GM06990 (cell line): ENCODE measurements around the gene SLC5A5.
"Not testable (repeated sequence)": the region's sequence is repeated elsewhere in the genome, so short reads cannot be mapped to it uniquely, and the experiment has no call there.

Source experiments
- DNase-seq: peaks from one replicate; pipeline ENCODE4 v3.0.0-alpha.2; 2011; ENCODE audit not compliant: insufficient read length; ENCODE audit errors: extremely low read depth
- H3K27me3 ChIP-seq: replicated peaks from 2 replicates; pipeline ENCODE4 v1.6.0; 2011; ENCODE audit warnings: low read length; ENCODE audit not compliant: control insufficient read depth, insufficient read depth
- H3K36me3 ChIP-seq: 2 replicates; pipeline ENCODE4 v1.5.1; 2011; ENCODE audit warnings: low read length; ENCODE audit not compliant: control insufficient read depth, insufficient read depth
- H3K4me3 ChIP-seq: replicated peaks from 2 replicates; pipeline ENCODE4 v1.5.1; 2011; ENCODE audit warnings: low read depth, mild to moderate bottlenecking, control low read depth, low read length
- TF ChIP-seq, protein P1 (sequence below): IDR thresholded peaks from 2 replicates; pipeline ENCODE4 v1.5.1; 2011; ENCODE audit warnings: low read length, control low read depth, mild to moderate bottlenecking, inconsistent platforms; ENCODE audit not compliant: insufficient read depth, poor library complexity, severe bottlenecking

SLC5A5 gene

DNA sequence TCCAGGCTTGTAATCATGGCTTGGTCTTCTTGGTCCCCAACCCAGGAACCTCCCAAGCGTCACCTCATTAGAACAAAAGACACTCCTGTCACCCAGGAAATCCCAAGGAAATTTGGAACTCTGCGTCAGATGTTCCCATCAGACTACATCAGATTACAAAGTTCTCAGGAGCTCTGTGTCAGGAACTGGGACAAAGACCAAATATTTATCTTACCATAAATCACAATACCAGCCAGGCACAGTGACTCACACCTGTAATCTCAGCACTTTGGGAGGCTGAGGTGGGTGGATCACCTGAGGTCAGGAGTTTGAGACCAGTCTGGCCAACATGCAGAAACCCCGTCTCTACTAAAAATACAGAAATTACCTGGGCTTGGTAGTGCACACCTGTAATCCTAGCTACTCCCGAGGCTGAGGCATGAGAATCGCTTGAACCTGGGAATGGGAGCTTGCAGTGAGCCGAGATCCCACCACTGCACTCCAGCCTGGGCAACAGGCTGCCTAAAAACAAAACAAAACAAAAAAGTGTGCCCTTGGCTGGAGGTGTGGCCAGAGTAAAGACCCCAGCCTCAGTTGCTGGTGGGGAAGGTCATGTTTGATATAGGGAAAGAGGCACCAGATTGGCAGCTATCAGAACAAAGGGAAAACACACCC is 44.3 kb downstream of the SLC5A5 start:
- Histone ChIP-seq H3K36me3 (no peaks in the 10 kb centered on the region), H3K4me3 (no peak overlapping the region), H3K27me3 (no peaks in the 10 kb centered on the region)
- DNase-seq = no peak
- TF ChIP-seq, protein P1, sequence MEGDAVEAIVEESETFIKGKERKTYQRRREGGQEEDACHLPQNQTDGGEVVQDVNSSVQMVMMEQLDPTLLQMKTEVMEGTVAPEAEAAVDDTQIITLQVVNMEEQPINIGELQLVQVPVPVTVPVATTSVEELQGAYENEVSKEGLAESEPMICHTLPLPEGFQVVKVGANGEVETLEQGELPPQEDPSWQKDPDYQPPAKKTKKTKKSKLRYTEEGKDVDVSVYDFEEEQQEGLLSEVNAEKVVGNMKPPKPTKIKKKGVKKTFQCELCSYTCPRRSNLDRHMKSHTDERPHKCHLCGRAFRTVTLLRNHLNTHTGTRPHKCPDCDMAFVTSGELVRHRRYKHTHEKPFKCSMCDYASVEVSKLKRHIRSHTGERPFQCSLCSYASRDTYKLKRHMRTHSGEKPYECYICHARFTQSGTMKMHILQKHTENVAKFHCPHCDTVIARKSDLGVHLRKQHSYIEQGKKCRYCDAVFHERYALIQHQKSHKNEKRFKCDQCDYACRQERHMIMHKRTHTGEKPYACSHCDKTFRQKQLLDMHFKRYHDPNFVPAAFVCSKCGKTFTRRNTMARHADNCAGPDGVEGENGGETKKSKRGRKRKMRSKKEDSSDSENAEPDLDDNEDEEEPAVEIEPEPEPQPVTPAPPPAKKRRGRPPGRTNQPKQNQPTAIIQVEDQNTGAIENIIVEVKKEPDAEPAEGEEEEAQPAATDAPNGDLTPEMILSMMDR = no peak

DNA sequence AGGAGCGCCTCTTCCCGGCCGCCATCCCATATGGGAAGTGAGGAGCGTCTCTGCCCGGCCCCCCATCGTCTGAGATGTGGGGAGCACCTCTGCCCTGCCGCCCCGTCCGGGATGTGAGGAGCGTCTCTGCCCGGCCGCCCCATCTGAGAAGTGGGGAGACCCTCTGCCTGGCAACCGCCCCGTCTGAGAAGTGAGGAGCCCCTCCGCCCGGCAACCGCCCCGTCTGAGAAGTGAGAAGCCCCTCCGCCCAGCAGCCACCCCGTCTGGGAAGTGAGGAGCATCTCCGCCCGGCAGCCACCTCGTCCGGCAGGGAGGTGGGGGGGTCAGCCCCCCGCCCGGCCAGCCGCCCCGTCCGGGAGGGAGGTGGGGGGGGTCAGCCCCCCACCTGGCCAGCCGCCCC is 46.4 kb downstream of the SLC5A5 start:
- H3K4me3 ChIP-seq, DNase-seq, H3K36me3 ChIP-seq, H3K27me3 ChIP-seq: not testable (repeated sequence)

DNA sequence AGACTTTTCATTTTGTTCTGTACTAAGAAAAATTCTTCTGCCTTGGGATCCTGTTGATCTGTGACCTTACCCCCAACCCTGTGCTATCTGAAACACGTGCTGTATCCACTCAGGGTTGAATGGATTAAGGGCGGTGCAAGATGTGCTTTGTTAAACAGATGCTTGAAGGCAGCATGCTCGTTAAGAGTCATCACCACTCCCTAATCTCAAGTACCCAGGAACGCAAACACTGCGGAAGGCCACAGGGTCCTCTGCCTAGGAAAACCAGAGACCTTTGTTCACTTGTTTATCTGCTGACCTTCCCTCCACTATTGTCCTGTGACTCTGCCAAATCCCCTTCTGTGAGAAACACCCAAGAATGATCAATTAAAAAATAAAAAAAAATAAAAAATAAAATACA is 47.4 kb downstream of the SLC5A5 start:
- not testable (repeated sequence) for H3K4me3 ChIP-seq, DNase-seq, H3K36me3 ChIP-seq, H3K27me3 ChIP-seq

DNA sequence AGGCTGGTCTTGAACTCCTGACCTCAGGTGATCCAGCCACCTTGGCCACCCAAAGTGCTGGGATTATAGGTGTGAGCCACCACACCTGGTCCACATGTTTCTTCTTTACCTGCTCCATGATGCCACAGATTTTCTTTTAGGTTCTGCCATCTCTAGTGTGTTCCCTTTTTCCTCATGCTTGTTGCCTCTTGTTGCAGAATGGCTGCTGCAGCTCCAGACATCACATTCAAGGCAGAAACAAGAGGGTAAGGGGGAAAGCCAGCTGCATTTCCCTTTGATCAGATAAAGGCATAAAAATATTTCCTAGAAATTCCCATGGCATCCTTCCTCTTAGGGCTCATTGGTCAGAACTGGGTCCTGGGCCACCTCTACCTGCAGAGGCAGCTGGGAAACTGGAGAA is 48.8 kb downstream of the SLC5A5 start:
- DNase-seq = no peak

DNA sequence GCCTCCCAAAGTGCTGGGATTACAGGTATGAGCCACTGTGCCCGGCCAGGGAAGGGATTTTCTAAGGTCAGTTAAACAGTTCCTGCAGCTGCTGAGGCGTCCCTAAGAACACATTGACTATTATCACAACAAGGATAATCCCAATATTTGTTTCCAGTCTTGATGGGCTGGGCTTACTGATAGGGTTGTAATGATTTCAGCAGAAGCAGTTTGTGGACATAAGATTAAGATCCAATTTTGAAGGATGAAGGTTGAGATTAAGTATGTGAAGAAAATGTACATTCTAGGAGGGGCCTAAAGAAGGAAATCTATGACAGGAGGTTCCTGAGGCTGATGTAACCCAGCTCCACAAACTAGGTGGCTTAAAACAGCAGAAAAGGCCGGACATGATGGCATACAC is 50.4 kb downstream of the SLC5A5 start:
- Histone ChIP-seq H3K36me3 (no peaks in the 10 kb centered on the region), H3K4me3 (no peak overlapping the region), H3K27me3 (no peaks in the 10 kb centered on the region)
- TF ChIP-seq, protein P1 = no peak
- no peak for DNase-seq

More for the DNA sequence above, 48.8 kb downstream of the SLC5A5 start:
- H3K4me3 ChIP-seq = no peak overlapping the region
- TF ChIP-seq, protein P1 = no peak
- no peaks in the 10 kb centered on the region for H3K36me3 ChIP-seq
- no peaks in the 10 kb centered on the region for H3K27me3 ChIP-seq

DNA sequence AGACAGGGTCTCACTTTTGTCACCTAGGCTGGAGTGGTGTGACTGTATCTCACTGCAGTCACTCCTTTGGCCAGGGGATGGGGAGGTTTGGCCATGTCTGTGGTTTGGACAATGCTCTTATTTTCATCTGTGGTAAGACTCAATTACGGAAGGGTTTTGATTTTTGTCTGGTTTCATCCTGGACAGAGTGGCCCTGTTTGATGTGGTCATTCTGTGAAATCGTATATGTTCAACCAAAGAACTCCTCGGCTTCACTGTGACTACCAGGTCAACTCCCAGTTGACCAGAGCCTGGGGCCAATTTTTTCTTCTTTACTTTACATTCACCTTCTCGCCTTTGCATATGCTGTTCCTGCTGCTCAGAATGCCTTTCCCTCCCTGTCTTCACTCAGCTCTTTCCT is 54.3 kb downstream of the SLC5A5 start:
- no peaks in the 10 kb centered on the region for H3K36me3 ChIP-seq
- no peaks in the 10 kb centered on the region for H3K27me3 ChIP-seq
- TF ChIP-seq, protein P1 = no peak
- no peak overlapping the region for H3K4me3 ChIP-seq
- no peak for DNase-seq

DNA sequence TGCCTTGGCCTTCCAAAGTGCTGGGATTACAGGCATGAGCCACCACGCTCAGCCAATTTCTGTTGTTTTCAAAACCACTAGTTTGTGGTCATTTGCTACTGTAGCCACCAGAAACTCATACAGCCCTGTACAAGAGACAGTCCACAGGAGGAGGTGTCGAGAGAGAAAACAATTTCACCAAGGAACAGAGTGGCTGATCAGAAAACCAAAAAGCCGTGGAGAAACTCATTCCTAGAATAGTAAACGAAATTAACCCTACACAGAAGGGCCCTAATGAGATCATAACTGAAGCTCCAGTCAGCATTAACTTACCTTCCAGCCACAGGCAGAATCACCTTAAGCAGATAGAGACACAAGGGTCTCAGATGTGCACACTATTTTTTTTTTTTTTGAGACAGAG is 57.3 kb downstream of the SLC5A5 start:
- Histone ChIP-seq H3K4me3 (no peak overlapping the region), H3K27me3 (no peaks in the 10 kb centered on the region), H3K36me3 (no peaks in the 10 kb centered on the region)
- TF ChIP-seq, protein P1 = no peak
- DNase-seq = peak; percentile 64
